Cardiac ventricle fibroblast (primary cell): ENCODE data around the gene IFNA1. TPM values are rescaled to one million over a fixed set of nuclear protein-coding genes. Genes with fewer than 3 reads are reported as not detected.

Experiments used
- total RNA-seq: library from RNA; depleted of rRNA; stranded (reverse); fragments of >200 nt; gene quantifications from 2 replicates; pipeline ENCODE4 v1.2.3, GENCODE V29; 2015

Gene IFNA1
- total RNA-seq: not detected in 2 replicates

DNA sequence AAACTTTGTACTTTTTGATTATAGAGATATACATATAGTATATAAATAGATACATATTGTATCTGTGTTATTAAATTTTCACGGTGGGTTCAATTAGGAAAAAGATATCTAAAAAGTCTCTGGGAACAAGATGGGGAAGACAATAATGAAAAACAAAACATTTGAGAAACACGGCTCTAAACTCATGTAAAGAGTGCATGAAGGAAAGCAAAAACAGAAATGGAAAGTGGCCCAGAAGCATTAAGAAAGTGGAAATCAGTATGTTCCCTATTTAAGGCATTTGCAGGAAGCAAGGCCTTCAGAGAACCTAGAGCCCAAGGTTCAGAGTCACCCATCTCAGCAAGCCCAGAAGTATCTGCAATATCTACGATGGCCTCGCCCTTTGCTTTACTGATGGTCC lies at the start of gene IFNA1:
TSS of gene IFNA1 (plus strand) at position 301 of the 400 bp plus-strand sequence. CDS start at position 370, 69 bp downstream.

DNA sequence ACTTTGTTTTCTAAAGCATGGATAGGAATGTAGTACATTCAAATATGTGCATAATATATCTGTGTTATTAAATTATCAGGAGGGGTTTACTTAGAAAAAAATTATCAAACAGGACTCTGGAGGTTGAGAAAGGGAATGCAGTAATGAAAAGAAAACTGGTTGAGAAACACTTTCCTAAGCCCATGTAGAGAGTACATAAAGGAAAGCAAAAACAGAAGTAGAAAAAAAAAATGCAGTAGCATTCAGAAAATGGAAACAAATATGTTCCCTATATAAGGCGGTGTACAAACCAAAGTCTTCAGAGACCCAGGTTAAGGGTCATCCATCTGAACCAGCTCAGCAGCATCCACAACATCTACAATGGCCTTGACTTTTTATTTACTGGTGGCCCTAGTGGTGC lies 31.4 kb upstream of the IFNA1 start, which contains the start of gene IFNA8:
TSS of gene IFNA8 (plus strand) at position 301 of the 400 bp plus-strand sequence. CDS start at position 361, 60 bp downstream.

DNA sequence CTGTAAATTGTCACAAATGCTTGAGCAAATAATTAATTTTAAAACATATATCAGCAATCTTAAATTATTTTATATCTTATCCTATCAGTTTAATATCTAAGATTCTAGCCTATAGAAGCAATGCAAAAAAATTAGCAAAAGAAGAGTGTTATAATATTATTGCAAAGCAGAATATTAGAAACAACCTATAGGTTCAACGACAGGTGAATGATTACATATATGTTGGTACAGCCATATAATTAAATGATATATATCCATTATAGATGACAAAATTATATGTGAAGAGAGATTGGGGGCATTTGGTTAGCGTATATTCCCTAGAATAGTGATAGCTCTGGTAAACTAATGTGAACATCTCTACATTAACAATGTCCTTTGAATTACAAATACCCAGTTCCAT lies 42.0 kb downstream of the IFNA1 start, which contains the start of gene IFNE:
TSS of gene IFNE (minus strand) at position 101 of the 400 bp plus-strand sequence. CDS start 619 bp downstream, outside the sequence.

Other genes starting within 250 kb of the IFNA1 start
- not detected in 2 replicates for gene IFNA7, start 238.2 kb upstream of the IFNA1 start, total RNA-seq
- gene IFNA10, start 233.3 kb upstream of the IFNA1 start, total RNA-seq: not detected in 2 replicates
- not detected in 2 replicates for gene IFNA16, start 223.1 kb upstream of the IFNA1 start, total RNA-seq
- not detected in 2 replicates for gene IFNA17, start 212.2 kb upstream of the IFNA1 start, total RNA-seq
- gene IFNA14, start 200.4 kb upstream of the IFNA1 start, total RNA-seq: not detected in 2 replicates
- gene IFNA5, start 135.1 kb upstream of the IFNA1 start, total RNA-seq: not detected in 2 replicates
- 20.5 and 26.0 TPM in 2 replicates for gene KLHL9, start 105.0 kb upstream of the IFNA1 start, total RNA-seq
- not detected in 2 replicates for gene IFNA6, start 89.6 kb upstream of the IFNA1 start, total RNA-seq
- not detected in 2 replicates for gene IFNA13, start 72.4 kb upstream of the IFNA1 start, total RNA-seq
- gene IFNA2, start 55.0 kb upstream of the IFNA1 start, total RNA-seq: not detected in 2 replicates
- not detected in 2 replicates for gene IFNA8, start 31.3 kb upstream of the IFNA1 start, total RNA-seq
- gene IFNE, start 41.9 kb downstream of the IFNA1 start, total RNA-seq: 0.34 and 0.56 TPM in 2 replicates